Glutamatergic neuron (in vitro differentiated cells): ENCODE results near the gene MDH1. TPM values are rescaled to one million over a fixed set of nuclear protein-coding genes. Genes with fewer than 3 reads are reported as not detected.
"Not testable (repeated sequence)": the region's sequence is repeated elsewhere in the genome, so short reads cannot be mapped to it uniquely, and the experiment has no call there.

Source experiments
- DNase-seq: peaks from one replicate; pipeline ENCODE4 v3.0.0; 2022
- H3K27ac Mint-ChIP-seq: one replicate; pipeline ENCODE4 v1.8.0; 2020; ENCODE audit warnings: mild to moderate bottlenecking, mixed read lengths, inconsistent platforms; ENCODE audit not compliant: unreplicated experiment
- H3K27me3 Mint-ChIP-seq: one replicate; pipeline ENCODE4 v1.8.0; 2020; ENCODE audit warnings: mild to moderate bottlenecking, moderate library complexity, mixed read lengths, inconsistent platforms; ENCODE audit not compliant: unreplicated experiment
- H3K36me3 Mint-ChIP-seq: one replicate; pipeline ENCODE4 v1.8.0; 2020; ENCODE audit warnings: mild to moderate bottlenecking, mixed read lengths, inconsistent platforms; ENCODE audit not compliant: unreplicated experiment
- H3K4me1 Mint-ChIP-seq: one replicate; pipeline ENCODE4 v1.8.0; 2020; ENCODE audit warnings: mild to moderate bottlenecking, low read depth, mixed read lengths, inconsistent platforms; ENCODE audit not compliant: unreplicated experiment
- H3K4me3 Mint-ChIP-seq: one replicate; pipeline ENCODE4 v1.8.0; 2020; ENCODE audit warnings: mild to moderate bottlenecking, mixed read lengths, inconsistent platforms; ENCODE audit not compliant: unreplicated experiment
- H3K9me3 Mint-ChIP-seq: one replicate; pipeline ENCODE4 v1.8.0; 2020; ENCODE audit warnings: mild to moderate bottlenecking, moderate library complexity, mixed read lengths, inconsistent platforms; ENCODE audit not compliant: unreplicated experiment
- CTCF ChIP-seq: fragments of 200-600 bp; sonication (generic); IDR thresholded peaks from one replicate; pipeline ENCODE4 v1.5.0; 2021; ENCODE audit not compliant: partially characterized antibody, unreplicated experiment
- total RNA-seq: library from RNA; stranded (reverse); fragmentation: NEBNext Ultra II Directional; extraction: Animal tissue kit (Norgen Biotek cat#: 25700); gene quantifications from one replicate; pipeline ENCODE4 v1.2.1, GENCODE V29; 2021; ENCODE audit not compliant: unreplicated experiment

The MDH1 gene
- total RNA-seq, 1 donor from 2014 or later = 103 TPM

GRCh38 chr2:63619328-63619727 is 30.6 kb downstream of the MDH1 start:
- H3K27ac Mint-ChIP-seq = no peak overlapping the region
- H3K4me3 Mint-ChIP-seq = no peak overlapping the region
- H3K9me3 Mint-ChIP-seq = peaks cover 3% of the 10 kb centered on the region
- no peak for TF ChIP-seq CTCF
- H3K4me1 Mint-ChIP-seq = no peaks in the 10 kb centered on the region
- H3K36me3 Mint-ChIP-seq = peaks cover 6% of the 10 kb centered on the region
- no peaks in the 10 kb centered on the region for H3K27me3 Mint-ChIP-seq
- no peak for DNase-seq

- H3K27ac Mint-ChIP-seq = no peak overlapping the region
- no peak for DNase-seq
- H3K36me3 Mint-ChIP-seq = peaks cover 6% of the 10 kb centered on the region
- H3K9me3 Mint-ChIP-seq = peaks cover 5% of the 10 kb centered on the region
- no peaks in the 10 kb centered on the region for H3K4me1 Mint-ChIP-seq
- no peaks in the 10 kb centered on the region for H3K27me3 Mint-ChIP-seq
- no peak overlapping the region for H3K4me3 Mint-ChIP-seq
- no peak for TF ChIP-seq CTCF
Observed at GRCh38 chr2:63622751-63623150, 34.0 kb downstream of the MDH1 start.

- not testable (repeated sequence) for DNase-seq, H3K27me3 Mint-ChIP-seq
Observed at GRCh38 chr2:63623763-63624162, 35.0 kb downstream of the MDH1 start.

GRCh38 chr2:63627866-63628265 is 39.1 kb downstream of the MDH1 start:
- H3K4me3 Mint-ChIP-seq = no peak overlapping the region
- H3K27me3 Mint-ChIP-seq = no peaks in the 10 kb centered on the region
- peaks cover 3% of the 10 kb centered on the region for H3K9me3 Mint-ChIP-seq
- H3K36me3 Mint-ChIP-seq = peaks cover 10% of the 10 kb centered on the region
- TF ChIP-seq CTCF = no peak
- H3K4me1 Mint-ChIP-seq = no peaks in the 10 kb centered on the region
- H3K27ac Mint-ChIP-seq = no peak overlapping the region
- no peak for DNase-seq

More at GRCh38 chr2:63623763-63624162, 35.0 kb downstream of the MDH1 start:
- not testable (repeated sequence) for H3K4me3 Mint-ChIP-seq, H3K9me3 Mint-ChIP-seq, H3K4me1 Mint-ChIP-seq, H3K36me3 Mint-ChIP-seq, H3K27ac Mint-ChIP-seq

- no peak for DNase-seq
- TF ChIP-seq CTCF = no peak
- no peaks in the 10 kb centered on the region for H3K4me1 Mint-ChIP-seq
- H3K27ac Mint-ChIP-seq = no peak overlapping the region
- H3K36me3 Mint-ChIP-seq = peaks cover 10% of the 10 kb centered on the region
- no peaks in the 10 kb centered on the region for H3K27me3 Mint-ChIP-seq
- no peak overlapping the region for H3K4me3 Mint-ChIP-seq
- H3K9me3 Mint-ChIP-seq = peaks cover 1% of the 10 kb centered on the region
Observed at GRCh38 chr2:63628403-63628942, 39.7 kb downstream of the MDH1 start.
